T-cell (primary cell): ENCODE data around the gene ARFGAP2. TPM values are rescaled to one million over a fixed set of nuclear protein-coding genes. Genes with fewer than 3 reads are reported as not detected.

Experiments
- ATAC-seq, 4 experiments: fragments of 200-7000 bp in 3 of 4; fragments of 150-1000 bp in 1 of 4; cut with Tn5 transposase; replicated peaks in 1 of 4; 1 replicate in 3 of 4; 2 replicates in 1 of 4; pipeline ENCODE4 v1.10.0; 2021; ENCODE audit warnings: moderate library complexity in 3 of 4, mild to moderate bottlenecking in 2 of 4, moderate number of reproducible peaks in 1 of 4
- CTCF ChIA-PET, 2 donors: fragments of 300-600 bp; sonication (Branson Sonifier 250); formaldehyde crosslinking; loops; one replicate each; lab custom pipeline; 2022; ENCODE audit warnings: antibody characterized with exemption in 2 of 2; lab: Charles Lee
- POLR2A ChIA-PET, 2 donors: fragments of 300-600 bp; sonication (Branson Sonifier 250); formaldehyde crosslinking; loops; one replicate each; lab custom pipeline; 2022; ENCODE audit warnings: antibody characterized with exemption in 2 of 2; lab: Charles Lee
- DNase-seq, 35 experiments: peaks; one replicate each; pipeline versions ENCODE4 v3.0.0 to v3.0.0-alpha.2; 2013 to 2023
- H3K27ac ChIP-seq: one replicate; pipeline ENCODE4 v1.5.1; 2013; ENCODE audit warnings: low read length
- H3K27me3 ChIP-seq, 2 experiments: replicated peaks in 1 of 2; 1 replicate in 1 of 2; 2 replicates in 1 of 2; pipeline versions ENCODE4 v1.6.1 to v1.7.0; 2013; ENCODE audit warnings: low read length in 1 of 2, mixed read lengths in 1 of 2; ENCODE audit not compliant: control insufficient read depth in 2 of 2, insufficient read depth in 2 of 2; ENCODE audit errors: extremely low read depth in 1 of 2
- H3K36me3 ChIP-seq, 2 donors: 1 replicate in 1 of 2; 2 replicates in 1 of 2; pipeline versions ENCODE4 v1.6.1 to v1.7.0; 2013; ENCODE audit warnings: low read length in 1 of 2; ENCODE audit not compliant: control insufficient read depth in 2 of 2, insufficient read depth in 1 of 2; ENCODE audit errors: extremely low read depth in 1 of 2
- H3K4me1 ChIP-seq, 2 experiments: 1 replicate in 1 of 2; 2 replicates in 1 of 2; pipeline versions ENCODE4 v1.6.1 to v1.7.0; 2013; ENCODE audit warnings: low read length in 2 of 2, mixed read lengths in 1 of 2; ENCODE audit not compliant: insufficient read depth in 2 of 2, control insufficient read depth in 1 of 2; ENCODE audit errors: extremely low read depth in 1 of 2
- H3K4me3 ChIP-seq, 2 donors: 1 replicate in 1 of 2; 2 replicates in 1 of 2; pipeline versions ENCODE4 v1.5.1 to v1.7.0; 2013; ENCODE audit warnings: mild to moderate bottlenecking in 2 of 2, low read length in 1 of 2, moderate library complexity in 1 of 2; ENCODE audit not compliant: control insufficient read depth in 1 of 2; ENCODE audit errors: extremely low read depth in 1 of 2
- H3K9me3 ChIP-seq: 2 replicates; pipeline ENCODE4 v1.7.0; 2013
- H3K27ac Mint-ChIP-seq, 2 donors: one replicate each; pipeline ENCODE4 v1.8.0; 2020 to 2021; ENCODE audit warnings: mild to moderate bottlenecking in 2 of 2, mixed read lengths in 2 of 2
- H3K27me3 Mint-ChIP-seq, 2 donors: one replicate each; pipeline ENCODE4 v1.8.0; 2021 to 2022; ENCODE audit warnings: mixed read lengths in 2 of 2
- H3K36me3 Mint-ChIP-seq: one replicate; pipeline ENCODE4 v1.8.0; 2021; ENCODE audit warnings: mixed read lengths
- H3K4me1 Mint-ChIP-seq, 3 donors: one replicate each; pipeline ENCODE4 v1.8.0; 2020 to 2022; ENCODE audit warnings: mixed read lengths in 3 of 3, mild to moderate bottlenecking in 1 of 3
- H3K4me3 Mint-ChIP-seq, 3 donors: one replicate each; pipeline ENCODE4 v1.8.0; 2020 to 2022; ENCODE audit warnings: mild to moderate bottlenecking in 3 of 3, mixed read lengths in 3 of 3, moderate library complexity in 3 of 3
- H3K9me3 Mint-ChIP-seq, 3 donors: one replicate each; pipeline ENCODE4 v1.8.0; 2020 to 2022; ENCODE audit warnings: mixed read lengths in 3 of 3
- WGBS: methylation state at CpG from one replicate; pipeline ENCODE4 v1.1.5; 2013; ENCODE audit warnings: missing lambda C conversion rate; ENCODE audit not compliant: insufficient coverage; 5-methylcytosine and 5-hydroxymethylcytosine counted together
- total RNA-seq, 35 experiments: library from RNA in 6 of 35; stranded (reverse) in 6 of 35; fragments of 120-200 nt in 1 of 35; gene quantifications; one replicate each; pipeline versions ENCODE4 v1.2.1 to v1.2.4 and lab custom pipeline; 2013 to 2026

The ARFGAP2 gene
- total RNA-seq, 5 donors from 2014 or later (not counting 1 experiment from before 2014, with no cell fraction given) = 145 to 188 (median 160) TPM

- no peak for ATAC-seq
- no peaks in the 10 kb centered on the region for H3K4me1 Mint-ChIP-seq
- CTCF ChIA-PET = no interaction called here
- POLR2A ChIA-PET = no interaction called here
- no peak overlapping the region for H3K27ac ChIP-seq
- H3K27ac Mint-ChIP-seq = no peak overlapping the region
- H3K27me3 Mint-ChIP-seq = no peaks in the 10 kb centered on the region
- H3K9me3 ChIP-seq = no peaks in the 10 kb centered on the region
- no peak for DNase-seq
- peaks cover 3% of the 10 kb centered on the region for H3K36me3 Mint-ChIP-seq
- H3K9me3 Mint-ChIP-seq = no peaks in the 10 kb centered on the region
- H3K27me3 ChIP-seq = no peaks in the 10 kb centered on the region
- H3K36me3 ChIP-seq = no peaks in the 10 kb centered on the region
- no peak overlapping the region for H3K4me3 Mint-ChIP-seq
- H3K4me1 ChIP-seq = no peaks in the 10 kb centered on the region
- H3K4me3 ChIP-seq = no peak overlapping the region
These were observed 44.2 kb downstream of the ARFGAP2 start for GRCh38 chr11:47132490-47132889.

GRCh38 chr11:47131136-47131535 is 45.5 kb downstream of the ARFGAP2 start:
- Histone ChIP-seq H3K27ac (no peak overlapping the region), H3K36me3 (no peaks in the 10 kb centered on the region), H3K4me3 (no peak overlapping the region), H3K4me1 (no peaks in the 10 kb centered on the region), H3K27me3 (no peaks in the 10 kb centered on the region), H3K9me3 (no peaks in the 10 kb centered on the region)
- Mint-ChIP-seq H3K4me1 (no peaks in the 10 kb centered on the region), H3K36me3 (no peaks in the 10 kb centered on the region), H3K27ac (no peak overlapping the region), H3K27me3 (no peaks in the 10 kb centered on the region), H3K4me3 (no peak overlapping the region), H3K9me3 (no peaks in the 10 kb centered on the region)
- CTCF ChIA-PET = no interaction called here
- ATAC-seq (no peak), DNase-seq (no peak)
- no CpG with 5 or more reads among the region's 2 CpGs for whole genome bisulfite sequencing
- POLR2A ChIA-PET = no interaction called here

GRCh38 chr11:47130543-47130942 is 46.1 kb downstream of the ARFGAP2 start:
- Histone ChIP-seq H3K4me1 (no peaks in the 10 kb centered on the region), H3K36me3 (no peaks in the 10 kb centered on the region), H3K9me3 (no peaks in the 10 kb centered on the region), H3K27ac (no peak overlapping the region), H3K4me3 (no peak overlapping the region), H3K27me3 (no peaks in the 10 kb centered on the region)
- no peak for DNase-seq
- Mint-ChIP-seq H3K36me3 (no peaks in the 10 kb centered on the region), H3K9me3 (no peaks in the 10 kb centered on the region), H3K4me1 (no peaks in the 10 kb centered on the region), H3K4me3 (no peak overlapping the region), H3K27me3 (no peaks in the 10 kb centered on the region), H3K27ac (no peak overlapping the region)
- ChIA-PET CTCF (no interaction called here), POLR2A (no interaction called here)
- no peak for ATAC-seq
- WGBS = no CpG with 5 or more reads among the region's 3 CpGs

DNA sequence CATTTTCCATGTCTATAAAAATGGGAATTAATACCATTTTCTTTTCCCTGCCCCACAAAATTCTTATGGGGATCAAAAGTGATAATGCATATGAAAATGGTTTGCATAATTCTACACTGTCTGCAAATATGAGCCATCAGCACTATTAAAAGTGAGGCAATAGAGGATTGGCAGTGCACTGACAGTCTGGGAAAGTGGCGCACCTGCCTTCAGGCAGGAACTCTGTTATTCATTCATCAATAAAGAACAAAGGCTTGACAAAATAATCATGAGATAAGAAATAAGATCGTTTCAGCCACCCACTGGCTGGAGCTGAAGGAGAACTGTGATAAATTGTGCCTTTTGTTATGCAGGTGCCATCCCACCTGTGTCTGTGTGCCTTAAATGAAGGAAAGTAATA is 49.5 kb downstream of the ARFGAP2 start:
- Histone ChIP-seq H3K9me3 (no peaks in the 10 kb centered on the region), H3K27me3 (no peaks in the 10 kb centered on the region), H3K36me3 (no peaks in the 10 kb centered on the region), H3K4me3 (no peak overlapping the region), H3K27ac (no peak overlapping the region), H3K4me1 (no peaks in the 10 kb centered on the region)
- ChIA-PET CTCF (no interaction called here), POLR2A (no interaction called here)
- H3K4me3 Mint-ChIP-seq = no peak overlapping the region
- WGBS = no CpG with 5 or more reads among the region's 2 CpGs
- no peak for DNase-seq
- H3K27ac Mint-ChIP-seq = no peak overlapping the region
- H3K36me3 Mint-ChIP-seq = no peaks in the 10 kb centered on the region
- ATAC-seq = no peak
- H3K9me3 Mint-ChIP-seq = no peaks in the 10 kb centered on the region
- H3K27me3 Mint-ChIP-seq = no peaks in the 10 kb centered on the region
- H3K4me1 Mint-ChIP-seq = no peaks in the 10 kb centered on the region

DNA sequence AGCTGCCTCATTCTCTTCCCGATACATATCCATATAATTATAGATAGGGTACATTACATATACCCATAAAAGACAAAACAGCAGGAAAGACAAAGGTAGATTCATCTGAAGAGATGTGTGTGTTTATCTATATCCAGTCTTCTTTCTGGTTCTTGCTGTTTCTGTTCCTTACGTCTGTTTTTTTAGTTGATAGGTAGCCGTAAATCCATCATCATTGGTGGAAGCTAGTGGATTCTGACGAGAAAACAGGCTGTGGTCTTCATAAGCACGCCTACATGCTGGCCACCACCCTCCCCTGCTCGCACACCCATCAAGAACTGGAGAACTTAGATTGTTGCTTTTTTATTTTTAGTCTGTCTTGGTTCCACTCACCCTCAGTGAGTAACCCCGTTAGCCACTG is 51.6 kb downstream of the ARFGAP2 start:
- DNase-seq (no peak), ATAC-seq (no peak)
- H3K4me1 ChIP-seq = no peaks in the 10 kb centered on the region
- H3K27ac ChIP-seq = no peak overlapping the region
- Mint-ChIP-seq H3K27me3 (no peaks in the 10 kb centered on the region), H3K9me3 (no peaks in the 10 kb centered on the region), H3K27ac (no peak overlapping the region), H3K4me1 (no peaks in the 10 kb centered on the region), H3K36me3 (no peaks in the 10 kb centered on the region), H3K4me3 (no peak overlapping the region)
- H3K27me3 ChIP-seq = no peaks in the 10 kb centered on the region
- ChIA-PET CTCF (interaction anchor here in 1 of 2 donors (0.6 kb wide), 1 partner anchor 758 kb away, joined by 3 read pairs; no protein-coding TSS in a partner anchor), POLR2A (no interaction called here)
- H3K4me3 ChIP-seq = no peak overlapping the region
- 75% methylated on average over 2 of the region's 7 CpGs for WGBS
- no peaks in the 10 kb centered on the region for H3K36me3 ChIP-seq
- H3K9me3 ChIP-seq = no peaks in the 10 kb centered on the region

DNA sequence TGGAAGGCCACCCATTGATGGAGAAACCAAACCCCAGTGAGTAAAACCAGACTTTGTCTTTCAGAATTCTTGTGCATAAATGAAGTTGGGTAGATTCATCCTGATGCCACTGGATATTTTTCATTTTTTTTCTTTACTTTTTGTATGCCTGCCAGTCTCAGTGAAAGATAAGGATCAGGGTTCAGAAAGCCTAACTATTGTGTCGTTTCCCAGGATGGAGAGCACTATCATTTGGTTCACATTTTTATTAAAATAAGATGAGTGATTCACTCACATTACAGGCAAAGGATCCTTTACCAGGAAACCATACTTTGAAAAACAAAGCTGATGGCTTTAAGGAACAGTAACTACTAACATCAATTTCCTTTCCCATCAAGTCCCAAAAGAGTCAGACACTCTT is 52.0 kb downstream of the ARFGAP2 start:
- Mint-ChIP-seq H3K4me1 (no peaks in the 10 kb centered on the region), H3K9me3 (no peaks in the 10 kb centered on the region), H3K4me3 (no peak overlapping the region), H3K36me3 (no peaks in the 10 kb centered on the region), H3K27ac (no peak overlapping the region), H3K27me3 (no peaks in the 10 kb centered on the region)
- no peak for ATAC-seq
- WGBS = no CpG with 5 or more reads among the region's 1 CpG
- H3K4me3 ChIP-seq = no peak overlapping the region
- no peaks in the 10 kb centered on the region for H3K27me3 ChIP-seq
- ChIA-PET CTCF (interaction anchor here in 1 of 2 donors (0.6 kb wide), 1 partner anchor 758 kb away, joined by 3 read pairs; no protein-coding TSS in a partner anchor), POLR2A (no interaction called here)
- no peak for DNase-seq
- H3K4me1 ChIP-seq = no peaks in the 10 kb centered on the region
- H3K36me3 ChIP-seq = no peaks in the 10 kb centered on the region
- H3K9me3 ChIP-seq = no peaks in the 10 kb centered on the region
- no peak overlapping the region for H3K27ac ChIP-seq

GRCh38 chr11:47123094-47123493 is 53.6 kb downstream of the ARFGAP2 start:
- H3K4me1 Mint-ChIP-seq = peaks cover 0 to 9% (median 5%) of the 10 kb centered on the region in 3 donors
- POLR2A ChIA-PET = interaction anchor here in 1 of 2 donors (0.6 kb wide), 1 partner anchor 40 kb away, joined by 4 read pairs; no protein-coding TSS in a partner anchor
- DNase-seq (no peak), ATAC-seq (no peak)
- no peaks in the 10 kb centered on the region for H3K9me3 Mint-ChIP-seq
- H3K4me1 ChIP-seq = peaks cover 0 to 8% of the 10 kb centered on the region in 2 experiments
- CTCF ChIA-PET = no interaction called here
- H3K27ac Mint-ChIP-seq = no peak overlapping the region
- no CpG with 5 or more reads among the region's 2 CpGs for WGBS
- no peaks in the 10 kb centered on the region for H3K9me3 ChIP-seq
- no peak overlapping the region for H3K4me3 Mint-ChIP-seq
- H3K27me3 ChIP-seq = no peaks in the 10 kb centered on the region
- no peak overlapping the region for H3K4me3 ChIP-seq
- no peaks in the 10 kb centered on the region for H3K36me3 Mint-ChIP-seq
- H3K36me3 ChIP-seq = no peaks in the 10 kb centered on the region
- H3K27ac ChIP-seq = no peak overlapping the region
- H3K27me3 Mint-ChIP-seq = no peaks in the 10 kb centered on the region
